Measurements from ENCODE around the gene HRH3. TPM values are rescaled to one million over a fixed set of nuclear protein-coding genes. Genes with fewer than 3 reads are reported as not detected.

HRH3 gene
- total RNA-seq, 1 experiment from 2014 or later = 1.8 TPM

- Histone ChIP-seq H2BK12ac (ENCODE audit: insufficient read length, low read depth, low read length) (no peak overlapping the region), H3K79me2 (ENCODE audit: insufficient read depth, low read length) (no peaks in the 10 kb centered on the region), H2AFZ (ENCODE audit: low read length) (no peak overlapping the region), H3K23me2 (ENCODE audit: insufficient read length, low read depth, low read length, poor library complexity, severe bottlenecking) (no peaks in the 10 kb centered on the region), H3K4ac (ENCODE audit: low read depth, low read length) (no peak overlapping the region), H3K27ac (ENCODE audit: insufficient read length, low read depth, low read length) (no peak overlapping the region), H4K20me1 (ENCODE audit: control insufficient read depth, insufficient read depth, insufficient read length) (no peaks in the 10 kb centered on the region), H3K79me1 (ENCODE audit: insufficient read depth, low read depth, low read length, poor library complexity, severe bottlenecking) (no peaks in the 10 kb centered on the region), H3K9me3 (ENCODE audit: control insufficient read depth, low read depth, low read length) (no peaks in the 10 kb centered on the region), H3K4me1 (ENCODE audit: insufficient read depth, low read length) (no peaks in the 10 kb centered on the region; the same call in 1 of the 2 replicates), H3T11ph (ENCODE audit: low read length) (no peak overlapping the region), H2BK15ac (ENCODE audit: low read depth, low read length) (no peak overlapping the region), H3K9ac (ENCODE audit: extremely low read depth, insufficient read length, low read length) (no peak overlapping the region), H3K27me3 (ENCODE audit: insufficient read depth, low read length) (no peaks in the 10 kb centered on the region), H2BK20ac (ENCODE audit: low read depth, low read length, poor library complexity, severe bottlenecking) (no peak overlapping the region), H2AK5ac (ENCODE audit: insufficient read length, low read length) (no peak overlapping the region), H4K5ac (ENCODE audit: insufficient read length, low read depth, low read length) (no peak overlapping the region), H2BK120ac (ENCODE audit: low read depth, low read length, poor library complexity, severe bottlenecking) (no peak overlapping the region), H4K8ac (replicated peaks; ENCODE audit: insufficient read length, low read depth, low read length) (no peak overlapping the region), H4K91ac (ENCODE audit: insufficient read length, low read depth, low read length) (no peak overlapping the region), H3K18ac (ENCODE audit: insufficient read length, low read depth, low read length) (no peak overlapping the region), H3K4me2 (ENCODE audit: insufficient read depth, insufficient read length, low read length) (no peak overlapping the region), H3K23ac (ENCODE audit: insufficient read length, low read depth, low read length) (no peak overlapping the region), H3K14ac (ENCODE audit: insufficient read depth, low read length) (no peak overlapping the region), H2BK5ac (ENCODE audit: insufficient read length, low read length) (no peak overlapping the region), H3K56ac (ENCODE audit: insufficient read length, low read depth, low read length) (no peak overlapping the region)
- Mint-ChIP-seq H3K4me3 (no peak overlapping the region), H3K4me1 (peaks cover 7 to 17% of the 10 kb centered on the region in 2 experiments), H3K27ac (no peak overlapping the region), H3K36me3 (ENCODE audit: insufficient read depth in 1 of 3, low read depth in 3 of 3) (no peaks in the 10 kb centered on the region), H3K27me3 (ENCODE audit: low read depth) (peaks cover 12% of the 10 kb centered on the region), H3K9me3 (peaks cover 0 to 3% of the 10 kb centered on the region in 2 experiments; a peak in 2 of 5 replicates)
- WGBS (ENCODE audit: extremely low coverage, insufficient read length, low lambda C conversion rate) = no CpG with 5 or more reads among the region's 18 CpGs
- no peak for DNase-seq
- TF ChIP-seq CTCF (conservative IDR thresholded peaks at IDR 0.05) = no peak
Observed at GRCh38 chr20:62232770-62233645, 12.9 kb upstream of the HRH3 start.
